Stimulated activated CD8-positive, alpha-beta memory T cell treated with anti-CD3 and anti-CD28 coated beads, Interleukin-15, amount 100 ng/mL, for 24 hours (primary cell): ENCODE results near the gene STEAP2.

ENCODE experiments used
- DNase-seq: peaks from one replicate; pipeline ENCODE4 v3.0.0-alpha.2; 2020; ENCODE audit warnings: low read depth

Gene STEAP2

GRCh38 chr7:90272242-90272641, 60.7 kb downstream of the STEAP2 start:
- no peak for DNase-seq

GRCh38 chr7:90274161-90274560, 62.6 kb downstream of the STEAP2 start:
- DNase-seq = no peak

- DNase-seq = no peak
Observed at GRCh38 chr7:90276033-90276728, 64.6 kb downstream of the STEAP2 start.
